Measurements from ENCODE around the gene ANO4. TPM values are rescaled to one million over a fixed set of nuclear protein-coding genes. Genes with fewer than 3 reads are reported as not detected.

Gene ANO4
- total and polyA plus RNA-seq, 8 donors, result 0.37 TPM; not detected in 7

GRCh38 chr12:101108130-101108529, 313.6 kb downstream of the ANO4 start:
- intact Hi-C loops (cut with DNase I; ENCODE audit: low total_unique reads), result no loop called here
- DNase-seq, result no peak
- peaks cover 0 to 9% (median 0%) of the 10 kb centered on the region in 4 donors for H3K9me3 ChIP-seq
- WGBS, 5 donors, result 76 to 92% (median 88%) methylated on average over 5 of the region's 5 CpGs
- TF ChIP-seq EP300 (IDR thresholded peaks at IDR 0.05), result no peak
- TF ChIP-seq POLR2A (IDR thresholded peaks at IDR 0.05), result no peak
- TF ChIP-seq CTCF (IDR thresholded peaks at IDR 0.05), result no peak
- no peak for TF ChIP-seq POLR2AphosphoS5 (IDR thresholded peaks at IDR 0.05)
- no peak overlapping the region for H3K27ac ChIP-seq
- no peaks in the 10 kb centered on the region for H3K27me3 ChIP-seq
- H3K4me3 ChIP-seq, result no peak overlapping the region
- H3K36me3 ChIP-seq, result no peaks in the 10 kb centered on the region
- H3K4me1 ChIP-seq, result no peaks in the 10 kb centered on the region

- H3K4me3 ChIP-seq, result no peak overlapping the region
- TF ChIP-seq POLR2AphosphoS5 (IDR thresholded peaks at IDR 0.05), result no peak
- no peak for TF ChIP-seq EP300 (IDR thresholded peaks at IDR 0.05)
- no peak for TF ChIP-seq POLR2A (IDR thresholded peaks at IDR 0.05)
- no peak for TF ChIP-seq CTCF (IDR thresholded peaks at IDR 0.05)
These were observed 316.3 kb downstream of the ANO4 start for GRCh38 chr12:101110866-101111265.

GRCh38 chr12:101111441-101111840, 316.9 kb downstream of the ANO4 start:
- TF ChIP-seq CTCF (IDR thresholded peaks at IDR 0.05) (no peak), POLR2AphosphoS5 (IDR thresholded peaks at IDR 0.05) (no peak), POLR2A (IDR thresholded peaks at IDR 0.05) (no peak), EP300 (IDR thresholded peaks at IDR 0.05) (no peak)
- H3K36me3 ChIP-seq, result no peaks in the 10 kb centered on the region
- H3K27me3 ChIP-seq, result no peaks in the 10 kb centered on the region
- H3K4me1 ChIP-seq, result no peaks in the 10 kb centered on the region
- H3K9me3 ChIP-seq, result no peaks in the 10 kb centered on the region
- intact Hi-C loops (cut with DNase I; ENCODE audit: low total_unique reads), result no loop called here
- no peak overlapping the region for H3K27ac ChIP-seq
- DNase-seq, result no peak
- WGBS, 5 donors, result 64 to 76% (median 71%) methylated on average over 2 of the region's 2 CpGs
- H3K4me3 ChIP-seq, result no peak overlapping the region

More at GRCh38 chr12:101110866-101111265, 316.3 kb downstream of the ANO4 start:
- Histone ChIP-seq H3K4me1 (no peaks in the 10 kb centered on the region), H3K36me3 (no peaks in the 10 kb centered on the region), H3K9me3 (no peaks in the 10 kb centered on the region), H3K27me3 (no peaks in the 10 kb centered on the region), H3K27ac (no peak overlapping the region)
- intact Hi-C loops (cut with DNase I; ENCODE audit: low total_unique reads), result no loop called here
- DNase-seq, result no peak
- WGBS, 5 donors, result 58 to 74% (median 73%) methylated on average over 3 of the region's 3 CpGs

- Histone ChIP-seq H3K4me1 (no peaks in the 10 kb centered on the region), H3K27me3 (no peaks in the 10 kb centered on the region), H3K9me3 (no peaks in the 10 kb centered on the region), H3K36me3 (no peaks in the 10 kb centered on the region), H3K27ac (no peak overlapping the region), H3K4me3 (no peak overlapping the region)
- intact Hi-C loops (cut with DNase I; ENCODE audit: low total_unique reads), result no loop called here
- WGBS, 5 donors, result 48 to 77% (median 72%) methylated on average over 2 of the region's 2 CpGs
- no peak for DNase-seq
- TF ChIP-seq POLR2AphosphoS5 (IDR thresholded peaks at IDR 0.05) (no peak), EP300 (IDR thresholded peaks at IDR 0.05) (no peak), CTCF (IDR thresholded peaks at IDR 0.05) (no peak), POLR2A (IDR thresholded peaks at IDR 0.05) (no peak)
These were observed 320.8 kb downstream of the ANO4 start for GRCh38 chr12:101115326-101115725.

Data from stomach (tissue), 9 donors.